Esophagus squamous epithelium (tissue), 5 donors: ENCODE data around the gene DNM2. TPM values are rescaled to one million over a fixed set of nuclear protein-coding genes. Genes with fewer than 3 reads are reported as not detected.

Experiments used
- DNase-seq: peaks from one replicate; lab custom pipeline; 2025; lab: John Stamatoyannopoulos, UW
- H3K27ac ChIP-seq, 4 donors: fragments of 200-600 bp; sonication (generic); one replicate each; pipeline ENCODE4 v1.5.1; 2016 to 2019; ENCODE audit warnings: mild to moderate bottlenecking in 1 of 4
- H3K27me3 ChIP-seq, 4 donors: fragments of 200-600 bp; sonication (generic); 1 replicate in 3 of 4; 2 replicates in 1 of 4; pipeline versions ENCODE4 v1.5.1 to v1.6.0; 2017 to 2021; ENCODE audit warnings: antibody characterized with exemption in 1 of 4
- H3K36me3 ChIP-seq, 3 donors: fragments of 200-600 bp; sonication (generic); one replicate each; pipeline ENCODE4 v1.5.1; 2016 to 2019
- H3K4me1 ChIP-seq, 3 donors: fragments of 200-600 bp; sonication (generic); one replicate each; pipeline ENCODE4 v1.5.1; 2017 to 2019
- H3K4me3 ChIP-seq, 4 donors: fragments of 200-600 bp; sonication (generic); 1 replicate in 3 of 4; 2 replicates in 1 of 4; pipeline ENCODE4 v1.5.1; 2016 to 2019; ENCODE audit warnings: mild to moderate bottlenecking in 2 of 4, moderate library complexity in 1 of 4
- H3K9me3 ChIP-seq, 3 donors: fragments of 200-600 bp; sonication (generic); one replicate each; pipeline ENCODE4 v1.5.1; 2016 to 2019
- POLR2A ChIP-seq, 4 donors: fragments of 450-650 bp; IDR thresholded peaks; one replicate each; pipeline ENCODE4 v1.6.1; 2017; ENCODE audit warnings: antibody characterized with exemption in 4 of 4, mild to moderate bottlenecking in 4 of 4, moderate library complexity in 3 of 4
- WGBS, 2 donors: methylation state at CpG; one replicate each; pipeline ENCODE4 v1.1.5; 2018; 5-methylcytosine and 5-hydroxymethylcytosine counted together
- intact Hi-C: fragments of 100-400 bp; cut with DNase I; formaldehyde crosslinking; loops from one replicate; pipeline ENCODE4 v1.15.0; 2022
- total RNA-seq, 4 donors: library from RNA; depleted of rRNA; stranded (reverse); fragments of >200 nt; gene quantifications; one replicate each; pipeline ENCODE4 v1.1.0, GENCODE V29; 2016
- TF ChIP-seq, protein P1 (sequence below), 6 experiments: fragments of 450-650 bp in 4 of 6; fragments of 200-600 bp in 2 of 6; sonication (generic) in 2 of 6; IDR thresholded peaks; one replicate each; pipeline ENCODE4 v1.5.1; 2016 to 2019; ENCODE audit warnings: antibody characterized with exemption in 6 of 6, mild to moderate bottlenecking in 4 of 6, moderate library complexity in 4 of 6
- donor health status: DM: yes; HTN: yes; CAD: no.

The DNM2 gene
- total RNA-seq, 4 donors from 2014 or later = 79.9 to 138 (median 102) TPM

DNA sequence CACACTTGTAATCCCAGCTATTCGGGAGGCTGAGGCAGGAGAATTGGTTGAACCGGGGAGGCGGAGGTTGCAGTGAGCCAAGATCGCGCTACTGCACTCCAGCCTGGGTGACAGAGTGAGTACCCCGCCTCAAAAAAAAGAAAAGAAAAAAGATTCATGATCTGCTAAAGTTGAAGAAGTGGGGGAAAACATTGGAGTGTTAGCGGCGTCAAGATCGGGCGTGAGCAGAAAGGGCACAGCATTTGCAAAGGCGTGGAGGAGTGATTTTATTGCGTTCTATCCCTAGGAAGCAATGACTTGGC is 874 bp upstream of the DNM2 start:
- WGBS, 2 donors = 19 to 29% methylated on average over 12 of the region's 12 CpGs
- peaks cover 0 to 36% (median 7%) of the 10 kb centered on the region in 3 donors for H3K36me3 ChIP-seq
- TF ChIP-seq, protein P1, sequence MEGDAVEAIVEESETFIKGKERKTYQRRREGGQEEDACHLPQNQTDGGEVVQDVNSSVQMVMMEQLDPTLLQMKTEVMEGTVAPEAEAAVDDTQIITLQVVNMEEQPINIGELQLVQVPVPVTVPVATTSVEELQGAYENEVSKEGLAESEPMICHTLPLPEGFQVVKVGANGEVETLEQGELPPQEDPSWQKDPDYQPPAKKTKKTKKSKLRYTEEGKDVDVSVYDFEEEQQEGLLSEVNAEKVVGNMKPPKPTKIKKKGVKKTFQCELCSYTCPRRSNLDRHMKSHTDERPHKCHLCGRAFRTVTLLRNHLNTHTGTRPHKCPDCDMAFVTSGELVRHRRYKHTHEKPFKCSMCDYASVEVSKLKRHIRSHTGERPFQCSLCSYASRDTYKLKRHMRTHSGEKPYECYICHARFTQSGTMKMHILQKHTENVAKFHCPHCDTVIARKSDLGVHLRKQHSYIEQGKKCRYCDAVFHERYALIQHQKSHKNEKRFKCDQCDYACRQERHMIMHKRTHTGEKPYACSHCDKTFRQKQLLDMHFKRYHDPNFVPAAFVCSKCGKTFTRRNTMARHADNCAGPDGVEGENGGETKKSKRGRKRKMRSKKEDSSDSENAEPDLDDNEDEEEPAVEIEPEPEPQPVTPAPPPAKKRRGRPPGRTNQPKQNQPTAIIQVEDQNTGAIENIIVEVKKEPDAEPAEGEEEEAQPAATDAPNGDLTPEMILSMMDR (IDR thresholded peaks at IDR 0.05) = no peak
- TF ChIP-seq POLR2A (IDR thresholded peaks at IDR 0.05) = no peak
- intact Hi-C loops = loop anchor here (5.0 to 10.0 kb wide), 2 partner anchors 88 to 145 kb away; no protein-coding TSS in a partner anchor
- peaks cover 23 to 40% (median 28%) of the 10 kb centered on the region in 3 donors for H3K4me1 ChIP-seq
- H3K27me3 ChIP-seq = no peaks in the 10 kb centered on the region
- H3K4me3 ChIP-seq = peak overlapping the region in 3 of 4 donors; percentile 22 to 53 (median 25)
- H3K27ac ChIP-seq = peak overlapping the region in 3 of 4 donors; percentile 48 to 55 (median 49)
- H3K9me3 ChIP-seq = no peaks in the 10 kb centered on the region
- no peak for DNase-seq

DNA sequence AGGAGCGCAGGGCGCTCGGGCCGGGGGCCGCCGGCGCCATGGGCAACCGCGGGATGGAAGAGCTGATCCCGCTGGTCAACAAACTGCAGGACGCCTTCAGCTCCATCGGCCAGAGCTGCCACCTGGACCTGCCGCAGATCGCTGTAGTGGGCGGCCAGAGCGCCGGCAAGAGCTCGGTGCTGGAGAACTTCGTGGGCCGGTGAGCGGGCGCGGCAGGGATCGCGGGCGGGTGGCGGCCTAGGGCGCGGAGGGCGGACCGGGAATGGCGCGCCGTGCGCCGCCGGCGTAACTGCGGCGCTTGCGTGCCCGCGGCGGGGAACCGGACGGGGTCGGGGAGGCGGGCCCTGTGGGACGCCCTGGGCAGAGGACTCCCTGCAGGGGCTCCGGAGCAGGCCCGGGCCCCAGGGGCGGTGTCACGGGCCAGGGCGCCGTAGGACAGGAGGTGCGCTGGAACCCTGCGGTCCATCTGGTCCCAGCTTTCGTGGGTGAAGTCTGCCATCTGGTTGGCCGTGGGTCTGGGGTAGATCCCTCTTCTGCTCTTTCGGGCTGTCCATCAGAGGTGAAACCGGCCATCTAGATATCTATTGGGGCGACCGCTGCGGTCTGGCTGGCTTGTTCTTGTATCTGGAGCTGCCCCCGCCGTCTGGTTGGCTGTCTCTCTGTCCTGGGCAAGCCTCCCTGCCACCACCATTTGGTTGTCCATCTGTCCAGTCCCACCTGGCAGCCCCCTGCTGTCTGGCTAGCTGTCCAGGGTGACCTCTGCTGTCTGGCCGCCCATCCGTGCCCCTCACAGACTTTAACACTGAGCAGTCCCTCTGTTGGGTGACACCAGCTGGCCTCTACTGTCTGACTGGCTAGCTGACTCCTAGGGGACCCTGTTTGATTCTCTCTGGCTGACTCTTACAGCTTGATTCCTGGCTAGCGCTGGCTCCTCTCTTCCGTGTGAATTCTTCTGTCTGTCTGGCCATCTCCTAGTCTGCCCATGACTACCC is 622 bp downstream of the DNM2 start:
- H3K9me3 ChIP-seq = no peaks in the 10 kb centered on the region
- H3K27me3 ChIP-seq = no peaks in the 10 kb centered on the region
- peak overlapping the region; percentile 79 to 94 (median 91) for H3K4me3 ChIP-seq
- peaks cover 23 to 45% (median 28%) of the 10 kb centered on the region in 3 donors for H3K4me1 ChIP-seq
- WGBS, 2 donors = 0% methylated on average over 2 to 11 of the region's 70 CpGs
- intact Hi-C loops = loop anchor here (5.0 to 10.0 kb wide), 2 partner anchors 86 to 144 kb away; no protein-coding TSS in a partner anchor
- DNase-seq = no peak
- TF ChIP-seq, protein P1 (IDR thresholded peaks at IDR 0.05) = peak in 1 of 6 experiments; percentile 13
- no peak for TF ChIP-seq POLR2A (IDR thresholded peaks at IDR 0.05)
- H3K36me3 ChIP-seq = peaks cover 0 to 34% (median 0%) of the 10 kb centered on the region in 3 donors
- H3K27ac ChIP-seq = peak overlapping the region; percentile 93 to 96 (median 94)

DNA sequence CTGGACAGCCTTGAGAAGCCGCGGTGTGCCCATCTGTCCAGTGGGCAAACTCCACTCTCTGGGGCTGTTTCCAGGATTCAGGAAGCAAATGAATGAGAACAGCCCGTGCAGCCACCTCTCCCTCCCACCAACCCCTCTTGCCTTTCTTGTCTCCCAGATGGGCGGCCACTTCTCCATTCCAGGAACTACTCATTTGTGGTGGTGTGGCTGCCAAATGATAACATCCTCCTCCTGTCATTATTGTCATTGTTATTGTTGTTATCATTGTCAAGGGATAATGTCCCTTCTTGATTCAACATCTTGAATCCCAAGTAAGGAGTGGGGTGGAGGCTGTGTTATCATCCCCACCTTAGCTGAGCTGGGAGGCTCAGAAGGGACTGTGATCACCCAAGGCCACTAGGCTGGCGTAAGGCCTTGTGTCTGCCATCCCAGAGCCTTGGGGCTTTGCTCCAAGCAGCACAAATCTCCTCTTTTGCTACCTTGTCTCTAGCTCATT is 1.6 kb downstream of the DNM2 start:
- TF ChIP-seq, protein P1 (IDR thresholded peaks at IDR 0.05) = no peak
- no peak for TF ChIP-seq POLR2A (IDR thresholded peaks at IDR 0.05)
- H3K9me3 ChIP-seq = no peaks in the 10 kb centered on the region
- peaks cover 23 to 56% (median 28%) of the 10 kb centered on the region in 3 donors for H3K4me1 ChIP-seq
- peaks cover 0 to 33% (median 0%) of the 10 kb centered on the region in 3 donors for H3K36me3 ChIP-seq
- DNase-seq = no peak
- intact Hi-C loops = loop anchor here (5.0 to 10.0 kb wide), 2 partner anchors 85 to 143 kb away; no protein-coding TSS in a partner anchor
- 27 to 62% methylated on average over 3 to 5 of the region's 5 CpGs for WGBS, 2 donors
- H3K27ac ChIP-seq = peak overlapping the region; percentile 47 to 96 (median 94)
- H3K4me3 ChIP-seq = peak overlapping the region; percentile 79 to 94 (median 91)
- no peaks in the 10 kb centered on the region for H3K27me3 ChIP-seq

DNA sequence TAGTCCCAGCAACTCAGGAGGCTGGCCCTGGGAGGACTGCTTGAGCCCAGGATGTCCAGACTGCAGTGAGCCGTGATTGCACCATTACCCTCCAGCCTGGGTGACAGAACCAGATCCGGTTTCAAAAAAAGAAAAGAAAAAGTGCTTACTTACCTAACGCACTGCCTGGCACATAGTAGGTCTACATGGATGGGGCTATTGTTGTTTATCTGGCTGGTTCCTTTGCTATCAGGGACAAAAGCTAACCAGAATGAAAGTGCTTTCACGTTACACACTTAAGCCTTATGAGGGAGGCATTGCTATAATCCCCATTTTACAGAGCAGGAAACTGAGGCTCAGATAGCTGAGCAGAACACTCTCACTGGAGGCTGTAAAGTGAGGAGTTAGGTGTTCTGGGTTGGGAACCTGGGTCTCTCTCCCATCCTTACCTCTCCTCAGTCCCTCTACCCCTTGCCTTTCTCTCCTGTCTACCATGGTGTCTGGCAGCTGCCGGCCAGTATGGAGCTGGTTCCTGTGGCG is 2.8 kb downstream of the DNM2 start:
- DNase-seq = no peak
- H3K4me3 ChIP-seq = no peak overlapping the region
- H3K4me1 ChIP-seq = peaks cover 23 to 67% (median 28%) of the 10 kb centered on the region in 3 donors
- H3K36me3 ChIP-seq = peaks cover 0 to 35% (median 0%) of the 10 kb centered on the region in 3 donors
- TF ChIP-seq, protein P1 (IDR thresholded peaks at IDR 0.05) = no peak
- no peak for TF ChIP-seq POLR2A (IDR thresholded peaks at IDR 0.05)
- H3K27me3 ChIP-seq = no peaks in the 10 kb centered on the region
- intact Hi-C loops = loop anchor here (5.0 kb wide), 1 partner anchor 132 kb away; no protein-coding TSS in a partner anchor
- H3K27ac ChIP-seq = no peak overlapping the region
- 78 to 92% methylated on average over 6 of the region's 6 CpGs for WGBS, 2 donors
- no peaks in the 10 kb centered on the region for H3K9me3 ChIP-seq
